ENCODE measurements around the gene MIGA2.
"Not testable (repeated sequence)": the region's sequence is repeated elsewhere in the genome, so short reads cannot be mapped to it uniquely, and the experiment has no call there.

MIGA2 gene

GRCh38 chr9:129027685-129028191 lies 8.7 kb upstream of the MIGA2 start:
- peak overlapping the region; percentile 68 for H3K4me3 ChIP-seq (replicated peaks; ENCODE audit: low read depth, low read length)
- DNase-seq (ENCODE audit: low read depth) = no peak
- TF ChIP-seq CTCF (IDR thresholded peaks at IDR 0.05; ENCODE audit: low read length, missing control alignments) = no peak

- peak; percentile 97 for DNase-seq (ENCODE audit: low read depth)
- H3K4me3 ChIP-seq (replicated peaks; ENCODE audit: low read depth, low read length) = peak within 1 kb of the TSS; percentile 68
- TF ChIP-seq CTCF (IDR thresholded peaks at IDR 0.05; ENCODE audit: low read length, missing control alignments) = peak; percentile 74
Measured at GRCh38 chr9:129028192-129028966, 8.0 kb upstream of the MIGA2 start, which contains the start of gene SH3GLB2. Gene SH3GLB2, minus strand, starts transcription at chr9:129028331. Its CDS starts 177 bp downstream, at chr9:129028154.

GRCh38 chr9:129030191-129030590 lies 6.2 kb upstream of the MIGA2 start:
- DNase-seq (ENCODE audit: low read depth) = no peak
- no peak for TF ChIP-seq CTCF (IDR thresholded peaks at IDR 0.05; ENCODE audit: low read length, missing control alignments)
- no peak overlapping the region for H3K4me3 ChIP-seq (replicated peaks; ENCODE audit: low read depth, low read length)

- no peak overlapping the region for H3K4me3 ChIP-seq (replicated peaks; ENCODE audit: low read depth, low read length)
- no peak for TF ChIP-seq CTCF (IDR thresholded peaks at IDR 0.05; ENCODE audit: low read length, missing control alignments)
- DNase-seq (ENCODE audit: low read depth) = no peak
Measured at GRCh38 chr9:129031514-129031913, 4.9 kb upstream of the MIGA2 start.

GRCh38 chr9:129032541-129033159 lies 3.8 kb upstream of the MIGA2 start:
- no peak overlapping the region for H3K4me3 ChIP-seq (replicated peaks; ENCODE audit: low read depth, low read length)
- DNase-seq (ENCODE audit: low read depth) = no peak
- no peak for TF ChIP-seq CTCF (IDR thresholded peaks at IDR 0.05; ENCODE audit: low read length, missing control alignments)

GRCh38 chr9:129033216-129033615 lies 3.2 kb upstream of the MIGA2 start:
- no peak for TF ChIP-seq CTCF (IDR thresholded peaks at IDR 0.05; ENCODE audit: low read length, missing control alignments)
- no peak overlapping the region for H3K4me3 ChIP-seq (replicated peaks; ENCODE audit: low read depth, low read length)
- no peak for DNase-seq (ENCODE audit: low read depth)

- DNase-seq (ENCODE audit: low read depth) = not testable (repeated sequence)
- peak overlapping the region; percentile 42 for H3K4me3 ChIP-seq (replicated peaks; ENCODE audit: low read depth, low read length)
Measured at GRCh38 chr9:129035838-129036237, 588 bp upstream of the MIGA2 start.
